ENCODE results near the gene ANKRD55. TPM values are rescaled to one million over a fixed set of nuclear protein-coding genes. Genes with fewer than 3 reads are reported as not detected.
"Not testable (repeated sequence)": the region's sequence is repeated elsewhere in the genome, so short reads cannot be mapped to it uniquely, and the experiment has no call there.

ANKRD55 gene
- total RNA-seq, 1 donor: not detected

GRCh38 chr5:56080375-56081052 is 152.6 kb downstream of the ANKRD55 start:
- no peak overlapping the region for H3K4me3 ChIP-seq (ENCODE audit: low read depth, low read length)
- DNase-seq (ENCODE audit: low read depth): no peak
- TF ChIP-seq, protein P1, sequence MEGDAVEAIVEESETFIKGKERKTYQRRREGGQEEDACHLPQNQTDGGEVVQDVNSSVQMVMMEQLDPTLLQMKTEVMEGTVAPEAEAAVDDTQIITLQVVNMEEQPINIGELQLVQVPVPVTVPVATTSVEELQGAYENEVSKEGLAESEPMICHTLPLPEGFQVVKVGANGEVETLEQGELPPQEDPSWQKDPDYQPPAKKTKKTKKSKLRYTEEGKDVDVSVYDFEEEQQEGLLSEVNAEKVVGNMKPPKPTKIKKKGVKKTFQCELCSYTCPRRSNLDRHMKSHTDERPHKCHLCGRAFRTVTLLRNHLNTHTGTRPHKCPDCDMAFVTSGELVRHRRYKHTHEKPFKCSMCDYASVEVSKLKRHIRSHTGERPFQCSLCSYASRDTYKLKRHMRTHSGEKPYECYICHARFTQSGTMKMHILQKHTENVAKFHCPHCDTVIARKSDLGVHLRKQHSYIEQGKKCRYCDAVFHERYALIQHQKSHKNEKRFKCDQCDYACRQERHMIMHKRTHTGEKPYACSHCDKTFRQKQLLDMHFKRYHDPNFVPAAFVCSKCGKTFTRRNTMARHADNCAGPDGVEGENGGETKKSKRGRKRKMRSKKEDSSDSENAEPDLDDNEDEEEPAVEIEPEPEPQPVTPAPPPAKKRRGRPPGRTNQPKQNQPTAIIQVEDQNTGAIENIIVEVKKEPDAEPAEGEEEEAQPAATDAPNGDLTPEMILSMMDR (IDR thresholded peaks at IDR 0.05; ENCODE audit: insufficient read depth, low read length): no peak

- DNase-seq (ENCODE audit: low read depth); H3K4me3 ChIP-seq (ENCODE audit: low read depth, low read length): not testable (repeated sequence)
Measured at GRCh38 chr5:56079157-56079500, 154.0 kb downstream of the ANKRD55 start.

- DNase-seq (ENCODE audit: low read depth): peak; percentile 90
- TF ChIP-seq, protein P1 (IDR thresholded peaks at IDR 0.05; ENCODE audit: insufficient read depth, low read length): no peak
- no peak overlapping the region for H3K4me3 ChIP-seq (ENCODE audit: low read depth, low read length)
Measured at GRCh38 chr5:56078278-56079156, 154.6 kb downstream of the ANKRD55 start.

DNA sequence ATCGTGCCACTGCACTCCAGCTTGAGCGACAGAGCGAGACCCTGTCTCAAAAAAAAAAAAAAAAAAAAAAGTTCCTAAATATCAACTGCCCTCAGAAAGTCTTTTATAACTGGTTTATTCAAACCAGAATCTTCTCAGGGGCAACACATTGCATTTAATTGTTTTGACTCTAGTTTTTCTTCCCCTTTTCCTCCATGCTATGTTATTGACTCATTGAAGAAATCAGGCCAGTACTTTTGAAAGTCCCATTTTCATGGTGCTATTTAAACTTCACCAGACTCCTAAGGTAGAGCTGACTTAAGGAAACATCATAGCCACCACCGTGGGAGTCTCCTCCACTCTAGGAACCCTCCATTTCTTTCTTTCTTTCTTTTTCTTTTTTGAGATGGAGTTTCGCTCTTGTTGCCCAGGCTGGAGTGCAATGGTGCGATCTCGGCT is 155.3 kb downstream of the ANKRD55 start:
- no peak for DNase-seq (ENCODE audit: low read depth)
- TF ChIP-seq, protein P1 (IDR thresholded peaks at IDR 0.05; ENCODE audit: insufficient read depth, low read length): no peak
- H3K4me3 ChIP-seq (ENCODE audit: low read depth, low read length): no peak overlapping the region

DNA sequence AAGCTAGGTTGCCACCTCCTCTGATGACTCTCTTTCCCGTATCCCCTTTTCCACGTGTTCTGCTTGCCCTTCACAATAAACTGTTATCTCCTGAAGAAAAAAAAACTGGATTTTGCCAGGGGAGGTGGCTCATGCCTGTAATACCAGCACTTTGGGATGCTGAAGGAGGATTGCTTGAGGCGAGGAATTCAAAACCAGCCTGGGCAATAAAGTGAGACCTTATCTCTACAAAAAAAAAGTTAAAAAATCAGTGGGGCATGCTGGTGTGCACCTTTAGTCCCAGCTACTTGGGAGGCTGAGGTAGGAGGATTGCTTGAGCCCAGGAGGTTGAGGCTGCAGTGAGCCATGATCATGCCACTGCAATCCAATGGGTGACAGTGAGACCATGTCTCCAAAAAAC is 156.6 kb downstream of the ANKRD55 start:
- TF ChIP-seq, protein P1 (IDR thresholded peaks at IDR 0.05; ENCODE audit: insufficient read depth, low read length): no peak
- H3K4me3 ChIP-seq (ENCODE audit: low read depth, low read length): no peak overlapping the region
- DNase-seq (ENCODE audit: low read depth): no peak

- peak; percentile 98 for DNase-seq (ENCODE audit: low read depth)
- TF ChIP-seq, protein P1 (IDR thresholded peaks at IDR 0.05; ENCODE audit: insufficient read depth, low read length): peak; percentile 34
Measured at GRCh38 chr5:56075361-56075760, 157.8 kb downstream of the ANKRD55 start.

More at GRCh38 chr5:56075361-56075760, 157.8 kb downstream of the ANKRD55 start:
- H3K4me3 ChIP-seq (ENCODE audit: low read depth, low read length): no peak overlapping the region

Measured in fibroblast of the aortic adventitia (primary cell).